Caco-2 (cell line): ENCODE results near the gene ADGRB3. TPM values are rescaled to one million over a fixed set of nuclear protein-coding genes. Genes with fewer than 3 reads are reported as not detected.
A peak's percentile ranks its signal among the peaks of the same experiment; 100 is the strongest.

ENCODE experiments used
- BruUV-seq: library from RNA; stranded (reverse); fragments of 400-500 nt; replicated peaks from 2 replicates; lab custom pipeline; 2021; lab: Mats Ljungman, UMichigan
- CTCF ChIA-PET: fragments of 300-600 bp; sonication (Branson Sonifier 250); formaldehyde crosslinking; loops from one replicate; lab custom pipeline; 2022; ENCODE audit warnings: antibody characterized with exemption; lab: Charles Lee
- POLR2A ChIA-PET: fragments of 300-600 bp; sonication (Branson Sonifier 250); formaldehyde crosslinking; loops from one replicate; lab custom pipeline; 2022; ENCODE audit warnings: antibody characterized with exemption; lab: Charles Lee
- DNase-seq, 2 experiments: peaks; one replicate each; pipeline versions ENCODE4 v3.0.0 to v3.0.0-alpha.2; 2020 to 2022
- H3K27me3 ChIP-seq: replicated peaks from 2 replicates; pipeline ENCODE4 v1.6.0; 2011; ENCODE audit warnings: low read length; ENCODE audit not compliant: control insufficient read depth, insufficient read depth
- H3K36me3 ChIP-seq: 2 replicates; pipeline ENCODE4 v1.5.1; 2011; ENCODE audit warnings: low read length; ENCODE audit not compliant: control insufficient read depth, insufficient read depth
- H3K4me1 ChIP-seq: fragments of 250-450 bp; sonication (Bioruptor Pico); 2 replicates; pipeline ENCODE4 v1.5.1; 2020; ENCODE audit warnings: mild to moderate bottlenecking
- H3K4me3 ChIP-seq: 2 replicates; pipeline ENCODE4 v1.5.1; 2011; ENCODE audit warnings: low read depth, mild to moderate bottlenecking, control low read depth, low read length
- H3K9me3 ChIP-seq: fragments of 250-450 bp; sonication (Bioruptor Pico); 2 replicates; pipeline ENCODE4 v1.5.1; 2020; ENCODE audit warnings: mild to moderate bottlenecking, moderate library complexity
- H3K27ac Mint-ChIP-seq: one replicate; pipeline ENCODE4 v1.8.0; 2022; ENCODE audit warnings: mixed read lengths; ENCODE audit not compliant: unreplicated experiment
- H3K27me3 Mint-ChIP-seq: one replicate; pipeline ENCODE4 v1.8.0; 2022; ENCODE audit warnings: mixed read lengths; ENCODE audit not compliant: insufficient read depth, unreplicated experiment
- H3K36me3 Mint-ChIP-seq: one replicate; pipeline ENCODE4 v1.8.0; 2022; ENCODE audit warnings: mild to moderate bottlenecking, mixed read lengths; ENCODE audit not compliant: insufficient read depth, unreplicated experiment
- H3K4me1 Mint-ChIP-seq: one replicate; pipeline ENCODE4 v1.8.0; 2022; ENCODE audit warnings: low read depth, mixed read lengths; ENCODE audit not compliant: unreplicated experiment
- H3K4me3 Mint-ChIP-seq: one replicate; pipeline ENCODE4 v1.8.0; 2022; ENCODE audit warnings: mild to moderate bottlenecking, moderate library complexity, mixed read lengths; ENCODE audit not compliant: unreplicated experiment
- H3K9me3 Mint-ChIP-seq: one replicate; pipeline ENCODE4 v1.8.0; 2022; ENCODE audit warnings: mixed read lengths; ENCODE audit not compliant: unreplicated experiment
- CTCF ChIP-seq, 2 experiments: fragments of 200-600 bp in 1 of 2; IDR thresholded peaks; 1 replicate in 1 of 2; 2 replicates in 1 of 2; pipeline versions ENCODE4 v1.5.1 to v1.8.0; 2011 to 2022; ENCODE audit warnings: antibody characterized with exemption in 1 of 2, control low read depth in 1 of 2, inconsistent platforms in 1 of 2, low read depth in 1 of 2, low read length in 1 of 2, mild to moderate bottlenecking in 1 of 2, moderate library complexity in 1 of 2; ENCODE audit not compliant: insufficient read depth in 1 of 2, severe bottlenecking in 1 of 2, unreplicated experiment in 1 of 2
- intact Hi-C: fragments of 100-400 bp; cut with micrococcal nuclease; formaldehyde crosslinking; loops from one replicate; pipeline ENCODE4 v1.10.0; 2022; ENCODE audit not compliant: unreplicated experiment
- total RNA-seq: library from RNA; stranded (reverse); gene quantifications from 2 replicates; pipeline ENCODE4 v1.2.3, GENCODE V29; 2022

The ADGRB3 gene
- total RNA-seq, 1 experiment from 2014 or later = 0.18 TPM

GRCh38 chr6:68652117-68652536 lies 17.0 kb downstream of the ADGRB3 start:
- intact Hi-C loops = no loop called here
- no peaks in the 10 kb centered on the region for H3K4me1 Mint-ChIP-seq
- TF ChIP-seq CTCF (IDR thresholded peaks at IDR 0.05; ENCODE audit: insufficient read depth in 1 of 2, low read depth in 1 of 2, low read length in 1 of 2, severe bottlenecking in 1 of 2, unreplicated experiment in 1 of 2) = peak in 1 of 2 experiments; percentile 13
- DNase-seq = no peak
- H3K9me3 Mint-ChIP-seq = no peaks in the 10 kb centered on the region
- no peak overlapping the region for H3K4me3 Mint-ChIP-seq
- POLR2A ChIA-PET = no interaction called here
- no peaks in the 10 kb centered on the region for H3K27me3 Mint-ChIP-seq
- H3K36me3 Mint-ChIP-seq = no peaks in the 10 kb centered on the region
- no peak overlapping the region for H3K27ac Mint-ChIP-seq
- H3K4me1 ChIP-seq = no peaks in the 10 kb centered on the region
- H3K27me3 ChIP-seq = no peaks in the 10 kb centered on the region
- H3K9me3 ChIP-seq = no peaks in the 10 kb centered on the region
- H3K4me3 ChIP-seq = no peak overlapping the region
- H3K36me3 ChIP-seq = no peaks in the 10 kb centered on the region
- CTCF ChIA-PET = no interaction called here
- no TSS peak for BruUV-seq

- H3K27ac Mint-ChIP-seq = no peak overlapping the region
- CTCF ChIA-PET = no interaction called here
- Histone ChIP-seq H3K4me3 (no peak overlapping the region), H3K4me1 (no peaks in the 10 kb centered on the region), H3K9me3 (no peaks in the 10 kb centered on the region), H3K36me3 (no peaks in the 10 kb centered on the region), H3K27me3 (no peaks in the 10 kb centered on the region)
- H3K27me3 Mint-ChIP-seq = no peaks in the 10 kb centered on the region
- intact Hi-C loops = no loop called here
- POLR2A ChIA-PET = no interaction called here
- BruUV-seq = no TSS peak
- no peak for DNase-seq
- no peaks in the 10 kb centered on the region for H3K9me3 Mint-ChIP-seq
- no peak for TF ChIP-seq CTCF (IDR thresholded peaks at IDR 0.05; ENCODE audit: insufficient read depth in 1 of 2, low read depth in 1 of 2, low read length in 1 of 2, severe bottlenecking in 1 of 2, unreplicated experiment in 1 of 2)
- H3K36me3 Mint-ChIP-seq = no peaks in the 10 kb centered on the region
- no peaks in the 10 kb centered on the region for H3K4me1 Mint-ChIP-seq
- no peak overlapping the region for H3K4me3 Mint-ChIP-seq
Observed at GRCh38 chr6:68653074-68653705, 18.1 kb downstream of the ADGRB3 start.

GRCh38 chr6:68653706-68654089 lies 18.6 kb downstream of the ADGRB3 start:
- Mint-ChIP-seq H3K27me3 (no peaks in the 10 kb centered on the region), H3K4me3 (no peak overlapping the region), H3K36me3 (no peaks in the 10 kb centered on the region), H3K9me3 (no peaks in the 10 kb centered on the region), H3K27ac (no peak overlapping the region), H3K4me1 (no peaks in the 10 kb centered on the region)
- ChIA-PET CTCF (no interaction called here), POLR2A (no interaction called here)
- DNase-seq = no peak
- intact Hi-C loops = no loop called here
- BruUV-seq = no TSS peak
- Histone ChIP-seq H3K4me3 (no peak overlapping the region), H3K9me3 (no peaks in the 10 kb centered on the region), H3K36me3 (no peaks in the 10 kb centered on the region), H3K4me1 (no peaks in the 10 kb centered on the region), H3K27me3 (no peaks in the 10 kb centered on the region)
- no peak for TF ChIP-seq CTCF (IDR thresholded peaks at IDR 0.05; ENCODE audit: insufficient read depth in 1 of 2, low read depth in 1 of 2, low read length in 1 of 2, severe bottlenecking in 1 of 2, unreplicated experiment in 1 of 2)
